ENCODE results near the gene DENND2D. TPM values are rescaled to one million over a fixed set of nuclear protein-coding genes. Genes with fewer than 3 reads are reported as not detected.

Gene DENND2D
- total and polyA plus RNA-seq, 9 of the 15 experiments (the other 6 are each of a cell fraction or from before 2014, with no cell fraction given) = 0.08 to 0.44 (median 0.13) TPM; not detected in 6

GRCh38 chr1:111225717-111226400 lies 25.4 kb upstream of the DENND2D start:
- WGBS (ENCODE audit: insufficient coverage, low coverage, missing lambda C conversion rate) = under 1% methylated on average over 6 of the region's 6 CpGs
- H4K20me1 ChIP-seq (replicated peaks; ENCODE audit: control insufficient read depth, insufficient read depth, low read length) = peaks cover 2% of the 10 kb centered on the region; the same call in 1 of the 2 replicates
- no TSS peak for BruUV-seq (replicated peaks)
- no peak overlapping the region for H2AFZ ChIP-seq (ENCODE audit: low read depth, low read length)
- H3K36me3 ChIP-seq (ENCODE audit: control insufficient read depth, insufficient read depth, low read length) = no peaks in the 10 kb centered on the region
- intact Hi-C loops (cut with micrococcal nuclease) = no loop called here
- ChIA-PET POLR2A (interaction anchor here (0.7 kb wide), 1 partner anchor 54 kb away, joined by 3 read pairs; no protein-coding TSS in a partner anchor), CTCF (ENCODE audit: low intra/inter-chr PET ratio) (interaction anchor here (0.6 kb wide), 1 partner anchor 432 kb away, joined by 4 read pairs; no protein-coding TSS in a partner anchor)
- in situ Hi-C loops (cut with MboI) = loop anchor here (10.0 kb wide), 1 partner anchor 169 kb away; no protein-coding TSS in a partner anchor
- no peaks in the 10 kb centered on the region; a peak in 2 of 5 replicates for H3K4me1 ChIP-seq (replicated peaks in 1 of 2; ENCODE audit: control insufficient read depth in 2 of 2, insufficient read depth in 2 of 2, low read length in 2 of 2)
- no peak for FAIRE-seq
- peaks cover 16 to 19% of the 10 kb centered on the region in 2 experiments; a peak in 4 of 5 replicates for H3K27me3 ChIP-seq (ENCODE audit: control insufficient read depth in 2 of 2, insufficient read depth in 2 of 2, low read length in 2 of 2)
- no peak overlapping the region for H3K9ac ChIP-seq (ENCODE audit: insufficient read depth in 1 of 2, low read depth in 2 of 2, low read length in 2 of 2)
- H3K27ac ChIP-seq (ENCODE audit: extremely low read depth, low read depth, low read length) = no peak overlapping the region
- no peak for DNase-seq (ENCODE audit: extremely low read depth in 1 of 4, low spot score in 3 of 4)
- no peak overlapping the region for H3K4me2 ChIP-seq (ENCODE audit: insufficient read depth, low read length)
- no peaks in the 10 kb centered on the region for H3K9me3 ChIP-seq (replicated peaks; ENCODE audit: control insufficient read depth, insufficient read depth, low read depth, low read length)
- no peak for TF ChIP-seq TBL1XR1 (IDR thresholded peaks at IDR 0.05; ENCODE audit: low read length in 2 of 2)
- TF ChIP-seq EP400 (IDR thresholded peaks at IDR 0.05) = no peak
- TF ChIP-seq, protein P1, sequence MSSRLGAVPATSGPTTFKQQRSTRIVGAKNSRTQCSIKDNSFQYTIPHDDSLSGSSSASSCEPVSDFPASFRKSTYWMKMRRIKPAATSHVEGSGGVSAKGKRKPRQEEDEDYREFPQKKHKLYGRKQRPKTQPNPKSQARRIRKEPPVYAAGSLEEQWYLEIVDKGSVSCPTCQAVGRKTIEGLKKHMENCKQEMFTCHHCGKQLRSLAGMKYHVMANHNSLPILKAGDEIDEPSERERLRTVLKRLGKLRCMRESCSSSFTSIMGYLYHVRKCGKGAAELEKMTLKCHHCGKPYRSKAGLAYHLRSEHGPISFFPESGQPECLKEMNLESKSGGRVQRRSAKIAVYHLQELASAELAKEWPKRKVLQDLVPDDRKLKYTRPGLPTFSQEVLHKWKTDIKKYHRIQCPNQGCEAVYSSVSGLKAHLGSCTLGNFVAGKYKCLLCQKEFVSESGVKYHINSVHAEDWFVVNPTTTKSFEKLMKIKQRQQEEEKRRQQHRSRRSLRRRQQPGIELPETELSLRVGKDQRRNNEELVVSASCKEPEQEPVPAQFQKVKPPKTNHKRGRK (tag; IDR thresholded peaks at IDR 0.05) = no peak
- TF ChIP-seq ZNF316 (IDR thresholded peaks at IDR 0.05) = no peak
- TF ChIP-seq CBFA2T2 (conservative IDR thresholded peaks at IDR 0.05) = no peak
- TF ChIP-seq ZC3H8 (IDR thresholded peaks at IDR 0.05) = no peak
- TF ChIP-seq NFYB (IDR thresholded peaks at IDR 0.05; ENCODE audit: extremely low read depth, insufficient read length) = no peak
- no peak for TF ChIP-seq ZNF75A (CRISPR knock-in tag; IDR thresholded peaks at IDR 0.05)
- TF ChIP-seq CTCFL (IDR thresholded peaks at IDR 0.05; ENCODE audit: borderline replicate concordance, insufficient read depth, low read depth, low read length, poor library complexity, severe bottlenecking) = no peak
- TF ChIP-seq CREB3L1 (IDR thresholded peaks at IDR 0.05; ENCODE audit: borderline replicate concordance, low read depth) = no peak
- no peak for TF ChIP-seq MTA1 (IDR thresholded peaks at IDR 0.05; ENCODE audit: borderline replicate concordance)
- no peak for TF ChIP-seq TCF15 (CRISPR knock-in tag; IDR thresholded peaks at IDR 0.05)
- TF ChIP-seq, protein P2, sequence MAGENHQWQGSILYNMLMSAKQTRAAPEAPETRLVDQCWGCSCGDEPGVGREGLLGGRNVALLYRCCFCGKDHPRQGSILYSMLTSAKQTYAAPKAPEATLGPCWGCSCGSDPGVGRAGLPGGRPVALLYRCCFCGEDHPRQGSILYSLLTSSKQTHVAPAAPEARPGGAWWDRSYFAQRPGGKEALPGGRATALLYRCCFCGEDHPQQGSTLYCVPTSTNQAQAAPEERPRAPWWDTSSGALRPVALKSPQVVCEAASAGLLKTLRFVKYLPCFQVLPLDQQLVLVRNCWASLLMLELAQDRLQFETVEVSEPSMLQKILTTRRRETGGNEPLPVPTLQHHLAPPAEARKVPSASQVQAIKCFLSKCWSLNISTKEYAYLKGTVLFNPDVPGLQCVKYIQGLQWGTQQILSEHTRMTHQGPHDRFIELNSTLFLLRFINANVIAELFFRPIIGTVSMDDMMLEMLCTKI (IDR thresholded peaks at IDR 0.05; ENCODE audit: partially characterized antibody) = no peak
- no peak overlapping the region for H3K4me3 ChIP-seq
- H3K9me1 ChIP-seq (ENCODE audit: control insufficient read depth, insufficient read depth, low read length) = no peaks in the 10 kb centered on the region
- H3K79me2 ChIP-seq (ENCODE audit: control insufficient read depth, insufficient read depth, low read length) = no peaks in the 10 kb centered on the region
- no peak for ATAC-seq

Data from K562 (cell line).